Fibroblast of pulmonary artery (primary cell): ENCODE measurements around the gene CAPN9.

ENCODE experiments used
- DNase-seq: peaks from one replicate; pipeline ENCODE4 v3.0.0-alpha.2; 2010; ENCODE audit warnings: low read depth
- H3K4me3 ChIP-seq: replicated peaks from 2 replicates; pipeline ENCODE4 v1.5.1; 2011; ENCODE audit warnings: low read depth, mild to moderate bottlenecking, control low read depth, low read length, moderate library complexity
- CTCF ChIP-seq: IDR thresholded peaks from 2 replicates; pipeline ENCODE4 v1.5.1; 2011; ENCODE audit warnings: mild to moderate bottlenecking, control low read depth, low read length, inconsistent platforms; ENCODE audit errors: missing control alignments

CAPN9 gene

DNA sequence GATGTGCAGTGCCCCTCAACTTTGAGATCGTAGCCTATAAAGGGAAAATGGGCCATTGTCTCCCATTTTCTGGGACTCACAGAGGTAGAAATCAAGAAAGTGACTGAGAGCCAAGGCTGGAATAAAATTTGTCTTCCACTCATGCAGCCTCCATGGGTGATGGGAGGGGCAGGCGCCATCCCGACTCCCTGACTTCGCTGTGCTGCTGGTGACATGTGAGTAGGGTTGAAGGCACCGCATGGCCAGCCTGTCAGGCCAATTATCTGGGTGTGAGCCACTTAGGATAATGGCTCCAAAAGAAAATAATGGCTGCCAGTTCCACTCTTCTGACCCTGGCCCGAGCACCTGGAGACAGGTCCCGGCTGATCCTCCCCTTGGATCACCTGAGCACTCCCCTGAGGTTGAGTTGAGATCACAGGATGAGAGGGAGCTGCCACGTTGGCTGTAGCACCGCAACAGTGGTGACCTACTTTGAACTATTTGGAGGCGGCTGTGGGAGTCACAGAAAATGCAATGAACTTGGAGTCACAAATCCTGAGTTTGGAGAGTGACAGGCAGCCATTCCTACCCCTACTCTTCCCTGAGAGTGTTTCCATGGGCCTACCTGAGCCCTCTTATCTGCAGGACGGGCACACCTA lies 26.3 kb downstream of the CAPN9 start:
- H3K4me3 ChIP-seq = no peak overlapping the region

DNA sequence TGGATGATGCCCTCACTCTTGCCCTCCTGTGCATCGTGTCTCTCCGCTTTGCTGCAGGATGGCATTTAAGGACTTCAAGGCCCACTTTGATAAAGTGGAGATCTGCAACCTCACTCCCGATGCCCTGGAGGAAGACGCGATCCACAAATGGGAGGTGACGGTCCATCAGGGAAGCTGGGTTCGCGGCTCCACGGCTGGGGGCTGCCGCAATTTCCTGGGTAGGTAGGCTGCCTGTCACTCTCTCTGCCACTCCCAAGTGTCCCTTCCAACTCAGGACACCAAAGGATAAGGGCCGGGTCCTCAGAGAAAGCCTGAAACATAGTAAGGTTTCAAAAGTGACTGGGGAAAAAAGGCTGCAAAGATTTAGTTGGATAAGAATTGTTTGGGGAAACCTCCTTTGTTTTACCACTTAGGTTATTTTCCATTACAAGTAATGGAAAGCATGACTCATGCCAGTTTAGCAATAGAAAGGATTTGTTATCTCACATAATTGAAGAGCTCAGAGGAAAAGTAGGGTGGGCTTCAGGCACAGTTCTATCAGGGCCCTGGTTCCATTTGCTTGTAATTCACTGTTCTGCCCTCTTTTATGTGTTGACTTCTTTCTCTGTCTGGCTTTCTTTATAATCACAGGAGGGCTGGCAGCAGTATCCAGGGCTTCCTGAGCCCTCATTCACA lies 31.9 kb downstream of the CAPN9 start:
- H3K4me3 ChIP-seq = no peak overlapping the region
- DNase-seq = peak; percentile 40
- TF ChIP-seq CTCF = no peak

More for the DNA sequence above, 26.3 kb downstream of the CAPN9 start:
- no peak for DNase-seq
- TF ChIP-seq CTCF = no peak

- DNase-seq = no peak
- H3K4me3 ChIP-seq = no peak overlapping the region
- TF ChIP-seq CTCF = no peak
Measured at GRCh38 chr1:230781131-230781530, 33.9 kb downstream of the CAPN9 start.

DNA sequence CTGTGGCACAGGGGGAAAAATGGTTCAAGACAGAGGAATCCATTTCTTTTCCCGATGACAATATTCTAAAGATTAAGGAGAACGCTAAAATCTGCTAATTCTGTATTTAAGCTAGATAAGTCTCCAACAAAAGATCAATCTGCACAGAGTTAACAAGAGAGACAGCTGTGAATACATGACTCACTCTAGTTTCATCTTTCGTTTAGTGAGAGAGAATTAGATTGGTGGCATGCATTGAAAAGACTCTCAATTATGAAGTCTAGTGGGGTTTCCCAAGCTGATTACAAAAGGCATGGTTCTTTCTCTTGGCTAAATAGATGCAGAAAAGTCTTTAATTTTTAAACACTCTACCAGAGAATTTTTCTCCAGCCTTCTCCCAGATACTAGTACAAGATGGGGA lies 34.4 kb downstream of the CAPN9 start:
- DNase-seq = no peak
- TF ChIP-seq CTCF = no peak
- H3K4me3 ChIP-seq = no peak overlapping the region

DNA sequence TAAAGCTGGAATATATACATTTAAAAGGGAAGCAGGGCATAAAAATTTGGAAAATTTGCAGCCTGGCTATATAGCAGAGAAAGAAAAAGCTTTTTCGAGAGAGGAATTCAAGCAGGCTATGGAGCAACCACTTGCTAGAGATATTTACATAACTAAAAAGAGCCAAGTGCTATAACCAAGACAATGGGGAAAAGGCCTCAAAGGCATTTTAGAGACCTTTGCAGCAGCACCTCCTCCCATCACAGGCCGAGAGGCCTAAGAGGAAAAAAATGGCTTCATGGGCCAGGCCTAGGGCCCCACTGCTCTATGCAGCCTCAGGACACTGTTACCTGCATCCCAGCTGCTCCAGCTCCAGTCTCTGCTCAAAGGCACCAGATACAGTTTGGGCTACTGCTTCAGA lies 37.0 kb downstream of the CAPN9 start:
- no peak for TF ChIP-seq CTCF
- DNase-seq = no peak
- no peak overlapping the region for H3K4me3 ChIP-seq

- no peak overlapping the region for H3K4me3 ChIP-seq
- no peak for DNase-seq
- no peak for TF ChIP-seq CTCF
Measured at GRCh38 chr1:230785636-230786384, 38.6 kb downstream of the CAPN9 start.
